OCI-LY7 (cell line): ENCODE results near the gene ANKRD49. TPM values are rescaled to one million over a fixed set of nuclear protein-coding genes. Genes with fewer than 3 reads are reported as not detected.

ENCODE experiments used
- BruUV-seq: library from RNA; stranded (reverse); fragments of 400-500 nt; replicated peaks from 2 replicates; lab custom pipeline; 2021; lab: Mats Ljungman, UMichigan
- CTCF ChIA-PET: fragments of 300-600 bp; sonication (Branson Sonifier 250); formaldehyde crosslinking; loops from one replicate; lab custom pipeline; 2022; ENCODE audit warnings: antibody characterized with exemption; ENCODE audit not compliant: unreplicated experiment; lab: Charles Lee
- POLR2A ChIA-PET: fragments of 300-600 bp; sonication (Branson Sonifier 250); formaldehyde crosslinking; loops from one replicate; lab custom pipeline; 2022; ENCODE audit warnings: antibody characterized with exemption; lab: Charles Lee
- DNase-seq: peaks from one replicate; pipeline ENCODE4 v3.0.0-alpha.2; 2015; ENCODE audit warnings: low spot score
- H2AFZ ChIP-seq: fragments of 200-600 bp; sonication (generic), shearing (Covaris generic); 2 replicates; pipeline ENCODE4 v1.6.1; 2014; ENCODE audit warnings: mild to moderate bottlenecking, antibody characterized with exemption, low read length, moderate library complexity
- H3K27ac ChIP-seq: fragments of 200-600 bp; sonication (generic); 2 replicates; pipeline ENCODE4 v1.5.1; 2014; ENCODE audit warnings: mixed run types, low read depth, mild to moderate bottlenecking, moderate library complexity, low read length, inconsistent platforms; ENCODE audit not compliant: poor library complexity, severe bottlenecking
- H3K36me3 ChIP-seq: fragments of 200-600 bp; sonication (generic); 2 replicates; pipeline ENCODE4 v1.6.1; 2014; ENCODE audit warnings: mild to moderate bottlenecking, antibody characterized with exemption, low read length, moderate library complexity, mixed read lengths; ENCODE audit not compliant: insufficient read depth
- H3K4me1 ChIP-seq: fragments of 200-600 bp; sonication (generic); 2 replicates; pipeline ENCODE4 v1.5.1; 2014; ENCODE audit warnings: mild to moderate bottlenecking, low read length; ENCODE audit not compliant: insufficient read depth, poor library complexity, severe bottlenecking
- H3K4me2 ChIP-seq: fragments of 200-600 bp; sonication (generic); 2 replicates; pipeline ENCODE4 v1.6.1; 2014; ENCODE audit warnings: mild to moderate bottlenecking, low read length
- H3K4me3 ChIP-seq: fragments of 200-600 bp; sonication (generic); 2 replicates; pipeline ENCODE4 v1.5.1; 2014; ENCODE audit warnings: mild to moderate bottlenecking, low read depth, low read length; ENCODE audit not compliant: poor library complexity, severe bottlenecking
- H3K79me2 ChIP-seq: fragments of 200-600 bp; sonication (generic); 2 replicates; pipeline ENCODE4 v1.6.1; 2016; ENCODE audit warnings: low read depth, mild to moderate bottlenecking, low read length, moderate library complexity, mixed read lengths; ENCODE audit not compliant: insufficient read depth
- H3K9me2 ChIP-seq: fragments of 200-600 bp; sonication (generic); 2 replicates; pipeline ENCODE4 v1.6.1; 2016; ENCODE audit warnings: mild to moderate bottlenecking, low read length, mixed read lengths; ENCODE audit not compliant: insufficient read depth
- H3K9me3 ChIP-seq: fragments of 200-600 bp; sonication (generic); 2 replicates; pipeline ENCODE4 v1.6.1; 2014; ENCODE audit warnings: mild to moderate bottlenecking, mixed run types, low read length, mixed read lengths
- H4K20me1 ChIP-seq: fragments of 200-600 bp; sonication (generic); 2 replicates; pipeline ENCODE4 v1.6.1; 2014; ENCODE audit warnings: mild to moderate bottlenecking, antibody characterized with exemption, low read length, moderate library complexity, mixed read lengths; ENCODE audit not compliant: insufficient read depth
- CTCF ChIP-seq: fragments of 200-600 bp; sonication (generic); conservative IDR thresholded peaks from 2 replicates; pipeline ENCODE4 v1.5.1; 2014; ENCODE audit warnings: mild to moderate bottlenecking, antibody characterized with exemption, low read length, moderate library complexity, mixed read lengths
- EZH2phosphoT487 ChIP-seq: fragments of 200-600 bp; sonication (generic); IDR thresholded peaks from 2 replicates; pipeline ENCODE4 v1.6.1; 2018; ENCODE audit warnings: low read depth, borderline replicate concordance, mild to moderate bottlenecking, mixed run types, antibody characterized with exemption, low read length, moderate library complexity, mixed read lengths
- intact Hi-C: fragments of 100-400 bp; cut with micrococcal nuclease; formaldehyde crosslinking; loops from one replicate; pipeline ENCODE4 v1.10.0; 2022; ENCODE audit not compliant: unreplicated experiment
- microRNA-seq: library from miRNA; unstranded; fragments of <30 nt; microRNA quantifications from one replicate; pipeline ENCODE4 v1.2.0, GENCODE V29; 2022; ENCODE audit warnings: borderline replicate concordance
- small RNA-seq: library from RNA; depleted of rRNA; stranded (forward); fragments of <200 nt; gene quantifications from one replicate; pipeline ENCODE3, GENCODE V24; 2014
- total RNA-seq, 2 experiments: library from RNA; depleted of rRNA in 1 of 2; stranded (reverse); fragments of >200 nt in 1 of 2; shearing (Covaris generic) in 1 of 2; gene quantifications; 2 replicates each; pipeline ENCODE4 v1.2.3, GENCODE V29; 2014 to 2022

The ANKRD49 gene
- total RNA-seq, 2 experiments from 2014 or later = 26.8 to 29.2 TPM

DNA sequence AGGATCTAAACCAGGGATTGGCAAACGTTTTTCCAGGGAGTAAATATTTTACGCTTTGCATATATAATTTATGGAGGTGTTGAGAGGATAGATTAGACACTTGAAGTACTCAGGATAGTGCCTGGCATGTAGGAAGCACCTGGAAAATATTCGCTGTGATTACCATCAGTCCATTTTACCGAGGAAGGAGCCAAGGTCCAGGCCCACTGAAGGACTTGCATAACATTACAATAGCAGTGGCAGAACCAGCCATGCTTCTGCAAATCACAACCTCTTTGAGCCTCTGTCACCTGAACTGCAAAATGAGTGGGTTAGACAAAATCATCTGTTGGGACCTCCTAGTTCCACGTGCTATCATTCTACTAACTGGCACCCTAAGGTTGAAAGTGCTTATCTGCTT lies 55.4 kb downstream of the ANKRD49 start:
- H3K36me3 ChIP-seq = no peaks in the 10 kb centered on the region
- intact Hi-C loops = no loop called here
- H3K4me1 ChIP-seq = peaks cover 7% of the 10 kb centered on the region
- no peaks in the 10 kb centered on the region for H4K20me1 ChIP-seq
- no peak overlapping the region for H3K4me3 ChIP-seq
- H3K27ac ChIP-seq = no peak overlapping the region
- DNase-seq = no peak
- ChIA-PET POLR2A (no interaction called here), CTCF (no interaction called here)
- H3K79me2 ChIP-seq = no peaks in the 10 kb centered on the region
- BruUV-seq = no TSS peak
- H3K4me2 ChIP-seq = no peak overlapping the region
- no peaks in the 10 kb centered on the region for H3K9me3 ChIP-seq
- no peak overlapping the region for H2AFZ ChIP-seq
- H3K9me2 ChIP-seq = no peaks in the 10 kb centered on the region
- TF ChIP-seq CTCF = no peak
- TF ChIP-seq EZH2phosphoT487 = no peak

Small RNA genes within 50 kb of the gene (microRNA-seq; reads per million reads assigned to microRNA genes)
- 48.5 reads per million, percentile 44 among the genes with 10 or more reads in this experiment for gene MIR548L

Small RNA genes within 50 kb of the gene (small RNA-seq; reads per million reads assigned to genes)
- not detected for gene MIR548L

Other genes starting within 250 kb of the ANKRD49 start
- gene IZUMO1R, start 189.4 kb upstream of the ANKRD49 start, total RNA-seq (2014; rRNA removed; shearing (Covaris generic)) = not detected in 2 replicates
- not detected in 2 replicates for gene IZUMO1R, start 189.4 kb upstream of the ANKRD49 start, total RNA-seq (2022)
- 0.03 TPM in 2 replicates for gene GPR83, start 92.6 kb upstream of the ANKRD49 start, total RNA-seq (2014; rRNA removed; shearing (Covaris generic))
- 0.10 TPM in 1 of 2 replicates, not detected in the other for gene GPR83, start 92.6 kb upstream of the ANKRD49 start, total RNA-seq (2022)
- 42.6 and 44.4 TPM in 2 replicates for gene MRE11, start 140 bp upstream of the ANKRD49 start, total RNA-seq (2014; rRNA removed; shearing (Covaris generic))
- gene MRE11, start 140 bp upstream of the ANKRD49 start, total RNA-seq (2022) = 62.1 and 64.8 TPM in 2 replicates
- gene C11orf97, start 18.5 kb downstream of the ANKRD49 start, total RNA-seq (2014; rRNA removed; shearing (Covaris generic)) = not detected in 2 replicates
- not detected in 2 replicates for gene C11orf97, start 18.5 kb downstream of the ANKRD49 start, total RNA-seq (2022)
- gene FUT4, start 49.9 kb downstream of the ANKRD49 start, total RNA-seq (2014; rRNA removed; shearing (Covaris generic)) = 1.5 and 1.7 TPM in 2 replicates
- 1.2 and 1.7 TPM in 2 replicates for gene FUT4, start 49.9 kb downstream of the ANKRD49 start, total RNA-seq (2022)
- gene PIWIL4, start 73.4 kb downstream of the ANKRD49 start, total RNA-seq (2014; rRNA removed; shearing (Covaris generic)) = 0.22 TPM in 1 of 2 replicates, not detected in the other
- gene PIWIL4, start 73.4 kb downstream of the ANKRD49 start, total RNA-seq (2022) = 0.15 TPM in 1 of 2 replicates, not detected in the other